Measurements from ENCODE around the gene XKR8. TPM values are rescaled to one million over a fixed set of nuclear protein-coding genes. Genes with fewer than 3 reads are reported as not detected.
A peak's percentile ranks its signal among the peaks of the same experiment; 100 is the strongest.

The XKR8 gene
- polyA plus RNA-seq (2013, experiment 1 of 4) = 18.3 TPM
- polyA plus RNA-seq (2013, experiment 2 of 4) = 18.1 TPM
- polyA plus RNA-seq (2013, experiment 3 of 4) = 16.5 TPM
- polyA plus RNA-seq (2013, experiment 4 of 4) = 16.3 TPM

DNA sequence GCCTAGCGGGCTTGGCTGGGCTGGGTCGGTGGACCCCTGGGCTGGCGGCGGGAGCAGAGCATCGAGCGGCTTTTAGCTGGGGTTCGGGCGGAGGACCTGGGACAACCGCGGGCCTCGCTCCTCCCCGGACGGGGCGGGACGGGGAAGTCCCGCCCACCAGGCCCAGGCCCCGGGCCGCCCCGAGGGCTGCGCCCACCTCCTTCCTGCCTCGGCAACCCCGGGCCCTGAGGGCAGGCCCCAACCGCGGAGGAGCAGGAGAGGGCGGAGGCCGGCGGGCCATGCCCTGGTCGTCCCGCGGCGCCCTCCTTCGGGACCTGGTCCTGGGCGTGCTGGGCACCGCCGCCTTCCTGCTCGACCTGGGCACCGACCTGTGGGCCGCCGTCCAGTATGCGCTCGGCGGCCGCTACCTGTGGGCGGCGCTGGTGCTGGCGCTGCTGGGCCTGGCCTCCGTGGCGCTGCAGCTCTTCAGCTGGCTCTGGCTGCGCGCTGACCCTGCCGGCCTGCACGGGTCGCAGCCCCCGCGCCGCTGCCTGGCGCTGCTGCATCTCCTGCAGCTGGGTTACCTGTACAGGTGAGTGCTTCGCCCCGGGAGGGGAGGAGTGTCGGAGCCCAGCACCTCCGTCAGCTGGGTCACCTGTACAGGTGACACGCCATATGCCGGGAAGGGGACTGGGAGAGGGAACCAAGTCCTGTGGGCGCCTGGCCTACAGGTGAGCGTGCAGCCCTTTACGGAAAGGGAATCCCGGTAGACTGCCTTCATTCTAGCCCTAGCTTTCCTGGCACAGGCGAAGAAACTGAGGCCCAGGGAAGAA is at the start of gene XKR8:
Gene XKR8, plus strand, starts transcription at position 182 of the 812 bp plus-strand sequence. Its CDS starts 97 bp downstream, at position 279.
- H3K4me3 ChIP-seq (ENCODE audit: insufficient read depth, low read depth, low read length) = peak within 1 kb of the TSS; percentile 62
- no peaks in the 10 kb centered on the region for H3K9me3 ChIP-seq (ENCODE audit: control insufficient read depth, low read length)
- H3K27ac ChIP-seq (ENCODE audit: insufficient read depth, low read depth, low read length, poor library complexity, severe bottlenecking) = peak within 1 kb of the TSS; percentile 70
- peaks cover 4% of the 10 kb centered on the region for H3K4me1 ChIP-seq (ENCODE audit: control insufficient read depth, insufficient read depth, low read length)
- H3K36me3 ChIP-seq (ENCODE audit: control insufficient read depth, insufficient read depth, low read length) = no peaks in the 10 kb centered on the region
- 4 to 6% methylated on average over 68 of the region's 68 CpGs for WGBS, 2 experiments
- no peaks in the 10 kb centered on the region for H3K27me3 ChIP-seq (ENCODE audit: control insufficient read depth, insufficient read depth, low read length, poor library complexity, severe bottlenecking)

- peaks cover 16% of the 10 kb centered on the region for H3K27me3 ChIP-seq (ENCODE audit: control insufficient read depth, insufficient read depth, low read length, poor library complexity, severe bottlenecking)
- WGBS, 2 experiments = 94 to 98% methylated on average over 1 of the region's 1 CpG
- no peak overlapping the region for H3K27ac ChIP-seq (ENCODE audit: insufficient read depth, low read depth, low read length, poor library complexity, severe bottlenecking)
- no peaks in the 10 kb centered on the region for H3K4me1 ChIP-seq (ENCODE audit: control insufficient read depth, insufficient read depth, low read length)
- H3K9me3 ChIP-seq (ENCODE audit: control insufficient read depth, low read length) = no peaks in the 10 kb centered on the region
- no peak overlapping the region for H3K4me3 ChIP-seq (ENCODE audit: insufficient read depth, low read depth, low read length)
- peaks cover 31% of the 10 kb centered on the region for H3K36me3 ChIP-seq (ENCODE audit: control insufficient read depth, insufficient read depth, low read length)
These were observed 47.3 kb upstream of the XKR8 start for GRCh38 chr1:27912429-27912828.

DNA sequence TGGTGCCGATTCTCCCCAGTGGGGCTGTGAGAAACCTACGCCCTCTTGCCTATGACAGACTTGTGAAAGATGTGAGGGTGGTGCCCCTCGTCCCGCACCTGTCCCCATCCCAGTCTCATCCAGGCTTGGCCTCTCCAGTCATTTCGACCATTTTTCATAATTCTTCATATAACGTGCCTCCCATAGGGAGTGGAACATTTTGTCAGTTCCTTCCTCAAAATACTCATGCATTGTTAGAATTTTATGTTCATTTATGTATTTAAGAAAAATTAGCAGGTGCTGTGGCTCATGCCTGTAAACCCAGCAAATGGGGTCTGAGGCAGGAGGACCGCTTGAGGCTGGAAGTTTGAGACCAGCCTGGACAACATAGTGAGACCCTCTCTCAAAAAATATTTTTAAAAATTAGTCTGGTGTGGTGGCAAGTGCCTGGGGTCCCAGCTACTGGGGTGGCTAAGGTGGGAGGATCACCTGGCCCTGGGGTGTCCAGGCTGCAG is 44.6 kb upstream of the XKR8 start:
- H3K9me3 ChIP-seq (ENCODE audit: control insufficient read depth, low read length) = no peaks in the 10 kb centered on the region
- no peak overlapping the region for H3K4me3 ChIP-seq (ENCODE audit: insufficient read depth, low read depth, low read length)
- H3K27ac ChIP-seq (ENCODE audit: insufficient read depth, low read depth, low read length, poor library complexity, severe bottlenecking) = peak overlapping the region; percentile 30
- H3K36me3 ChIP-seq (ENCODE audit: control insufficient read depth, insufficient read depth, low read length) = peaks cover 13% of the 10 kb centered on the region
- no peaks in the 10 kb centered on the region for H3K4me1 ChIP-seq (ENCODE audit: control insufficient read depth, insufficient read depth, low read length)
- peaks cover 22% of the 10 kb centered on the region for H3K27me3 ChIP-seq (ENCODE audit: control insufficient read depth, insufficient read depth, low read length, poor library complexity, severe bottlenecking)
- 81 to 82% methylated on average over 7 of the region's 7 CpGs for WGBS, 2 experiments

DNA sequence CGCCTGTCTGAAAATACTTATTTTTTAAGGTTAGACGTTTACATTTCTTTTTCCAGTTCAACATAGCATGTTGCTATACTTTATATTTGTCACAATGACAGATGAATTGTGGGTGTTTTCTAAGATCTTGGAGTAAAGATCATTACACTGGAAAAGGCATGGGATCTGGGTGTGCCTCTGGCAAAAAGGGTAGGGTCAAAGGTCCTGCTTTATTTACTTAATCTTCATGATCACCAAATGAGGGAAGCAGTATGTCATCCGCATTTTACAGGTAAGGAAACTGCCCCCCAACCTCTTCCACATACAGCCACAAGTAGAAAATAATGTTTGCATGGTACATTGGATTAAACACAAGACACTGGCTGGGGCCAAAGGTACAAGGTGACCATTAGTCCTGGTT is 37.5 kb upstream of the XKR8 start:
- Histone ChIP-seq H3K36me3 (ENCODE audit: control insufficient read depth, insufficient read depth, low read length) (no peaks in the 10 kb centered on the region), H3K4me3 (ENCODE audit: insufficient read depth, low read depth, low read length) (no peak overlapping the region), H3K27me3 (ENCODE audit: control insufficient read depth, insufficient read depth, low read length, poor library complexity, severe bottlenecking) (peaks cover 8% of the 10 kb centered on the region), H3K4me1 (ENCODE audit: control insufficient read depth, insufficient read depth, low read length) (no peaks in the 10 kb centered on the region), H3K9me3 (ENCODE audit: control insufficient read depth, low read length) (no peaks in the 10 kb centered on the region), H3K27ac (ENCODE audit: insufficient read depth, low read depth, low read length, poor library complexity, severe bottlenecking) (no peak overlapping the region)
- WGBS, 2 experiments = 82 to 100% methylated on average over 1 to 3 of the region's 3 CpGs

- Histone ChIP-seq H3K4me1 (ENCODE audit: control insufficient read depth, insufficient read depth, low read length) (no peaks in the 10 kb centered on the region), H3K4me3 (ENCODE audit: insufficient read depth, low read depth, low read length) (no peak overlapping the region), H3K9me3 (ENCODE audit: control insufficient read depth, low read length) (no peaks in the 10 kb centered on the region), H3K27ac (ENCODE audit: insufficient read depth, low read depth, low read length, poor library complexity, severe bottlenecking) (no peak overlapping the region), H3K36me3 (ENCODE audit: control insufficient read depth, insufficient read depth, low read length) (no peaks in the 10 kb centered on the region), H3K27me3 (ENCODE audit: control insufficient read depth, insufficient read depth, low read length, poor library complexity, severe bottlenecking) (no peaks in the 10 kb centered on the region)
- 87 to 88% methylated on average over 3 of the region's 5 CpGs for WGBS, 2 experiments
These were observed 31.4 kb upstream of the XKR8 start for GRCh38 chr1:27928216-27928954.

- H3K36me3 ChIP-seq (ENCODE audit: control insufficient read depth, insufficient read depth, low read length) = no peaks in the 10 kb centered on the region
- 91 to 96% methylated on average over 6 of the region's 6 CpGs for WGBS, 2 experiments
- H3K27ac ChIP-seq (ENCODE audit: insufficient read depth, low read depth, low read length, poor library complexity, severe bottlenecking) = no peak overlapping the region
- H3K27me3 ChIP-seq (ENCODE audit: control insufficient read depth, insufficient read depth, low read length, poor library complexity, severe bottlenecking) = peaks cover 11% of the 10 kb centered on the region
- no peaks in the 10 kb centered on the region for H3K9me3 ChIP-seq (ENCODE audit: control insufficient read depth, low read length)
- no peaks in the 10 kb centered on the region for H3K4me1 ChIP-seq (ENCODE audit: control insufficient read depth, insufficient read depth, low read length)
- H3K4me3 ChIP-seq (ENCODE audit: insufficient read depth, low read depth, low read length) = no peak overlapping the region
These were observed 28.6 kb upstream of the XKR8 start for GRCh38 chr1:27931184-27931583.

- H3K4me3 ChIP-seq (ENCODE audit: insufficient read depth, low read depth, low read length) = no peak overlapping the region
- no peak overlapping the region for H3K27ac ChIP-seq (ENCODE audit: insufficient read depth, low read depth, low read length, poor library complexity, severe bottlenecking)
- peaks cover 11% of the 10 kb centered on the region for H3K27me3 ChIP-seq (ENCODE audit: control insufficient read depth, insufficient read depth, low read length, poor library complexity, severe bottlenecking)
- 91 to 95% methylated on average over 4 of the region's 4 CpGs for WGBS, 2 experiments
- H3K4me1 ChIP-seq (ENCODE audit: control insufficient read depth, insufficient read depth, low read length) = no peaks in the 10 kb centered on the region
- H3K9me3 ChIP-seq (ENCODE audit: control insufficient read depth, low read length) = no peaks in the 10 kb centered on the region
- H3K36me3 ChIP-seq (ENCODE audit: control insufficient read depth, insufficient read depth, low read length) = no peaks in the 10 kb centered on the region
These were observed 28.0 kb upstream of the XKR8 start for GRCh38 chr1:27931759-27932158.

DNA sequence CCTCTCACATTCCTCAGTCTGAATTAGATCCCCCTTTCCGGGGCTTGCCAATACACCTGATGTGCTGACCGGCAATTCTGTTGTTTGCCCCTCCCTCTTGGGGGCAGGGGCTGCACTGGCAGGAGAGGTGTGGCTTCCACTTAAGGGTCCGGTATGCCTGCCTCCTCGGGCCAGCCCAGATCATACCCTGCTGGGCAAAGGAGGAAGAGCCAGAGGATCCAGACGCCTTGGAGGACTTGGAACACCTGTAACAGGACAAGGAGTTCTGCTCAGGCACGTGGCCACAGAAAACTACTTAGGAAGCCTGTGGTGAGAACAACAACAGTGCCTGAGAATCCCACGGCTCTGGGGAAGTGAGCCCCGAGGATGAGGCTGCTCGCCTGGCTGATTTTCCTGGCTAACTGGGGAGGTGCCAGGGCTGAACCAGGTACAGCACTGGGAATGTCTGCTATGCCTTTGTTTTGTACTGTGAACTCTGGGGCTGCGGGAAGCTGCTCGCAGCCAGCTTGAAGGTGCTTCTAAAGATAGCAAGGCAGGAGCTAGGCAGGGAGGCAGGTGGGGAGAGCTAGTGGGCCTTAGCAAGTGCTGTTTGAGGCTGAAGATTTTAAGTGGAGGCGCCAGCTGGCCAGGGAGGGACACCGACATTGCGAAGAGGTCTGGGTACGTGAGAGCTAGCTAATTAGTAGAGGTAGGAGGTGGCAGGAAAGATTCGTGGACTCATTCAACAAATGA is 24.8 kb upstream of the XKR8 start, which contains the start of gene SMPDL3B:
Gene SMPDL3B, plus strand, starts transcription at position 183 of the 732 bp plus-strand sequence. Its CDS starts 184 bp downstream, at position 367.
- Histone ChIP-seq H3K4me1 (ENCODE audit: control insufficient read depth, insufficient read depth, low read length) (peaks cover 7% of the 10 kb centered on the region), H3K36me3 (ENCODE audit: control insufficient read depth, insufficient read depth, low read length) (no peaks in the 10 kb centered on the region), H3K9me3 (ENCODE audit: control insufficient read depth, low read length) (no peaks in the 10 kb centered on the region), H3K4me3 (ENCODE audit: insufficient read depth, low read depth, low read length) (peak within 1 kb of the TSS; percentile 27), H3K27me3 (ENCODE audit: control insufficient read depth, insufficient read depth, low read length, poor library complexity, severe bottlenecking) (peaks cover 11% of the 10 kb centered on the region), H3K27ac (ENCODE audit: insufficient read depth, low read depth, low read length, poor library complexity, severe bottlenecking) (no peak within 1 kb of the TSS)
- WGBS, 2 experiments = 10 to 16% methylated on average over 16 of the region's 16 CpGs

DNA sequence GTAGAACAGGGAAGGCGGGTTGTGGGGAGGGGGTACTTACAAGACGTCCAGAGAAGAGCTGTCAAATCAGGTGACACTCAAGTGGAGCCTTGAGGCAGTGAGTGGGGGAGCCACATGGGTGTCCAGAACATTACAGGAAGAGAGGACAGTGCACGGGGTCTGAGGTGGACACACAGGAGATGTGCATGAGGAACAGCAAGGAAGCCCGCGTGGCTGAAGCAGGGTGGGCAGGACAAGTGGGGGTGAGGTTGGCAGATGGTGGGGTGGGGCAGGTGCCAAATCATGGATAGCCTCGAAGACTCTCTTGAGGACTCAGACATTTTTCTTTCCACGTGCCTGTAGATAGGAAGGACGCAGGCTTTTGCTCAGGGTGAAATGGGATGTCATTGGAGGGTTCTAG is 24.1 kb upstream of the XKR8 start:
- peaks cover 7% of the 10 kb centered on the region for H3K4me1 ChIP-seq (ENCODE audit: control insufficient read depth, insufficient read depth, low read length)
- H3K4me3 ChIP-seq (ENCODE audit: insufficient read depth, low read depth, low read length) = no peak overlapping the region
- no peaks in the 10 kb centered on the region for H3K9me3 ChIP-seq (ENCODE audit: control insufficient read depth, low read length)
- WGBS, 2 experiments = 80 to 82% methylated on average over 8 of the region's 8 CpGs
- peaks cover 11% of the 10 kb centered on the region for H3K27me3 ChIP-seq (ENCODE audit: control insufficient read depth, insufficient read depth, low read length, poor library complexity, severe bottlenecking)
- H3K27ac ChIP-seq (ENCODE audit: insufficient read depth, low read depth, low read length, poor library complexity, severe bottlenecking) = no peak overlapping the region
- H3K36me3 ChIP-seq (ENCODE audit: control insufficient read depth, insufficient read depth, low read length) = no peaks in the 10 kb centered on the region

Measured in ectodermal cell (in vitro differentiated cells).